OCI-LY7 (cell line): ENCODE results near the gene ZNF221. TPM values are rescaled to one million over a fixed set of nuclear protein-coding genes. Genes with fewer than 3 reads are reported as not detected.
A peak's percentile ranks its signal among the peaks of the same experiment; 100 is the strongest.

Experiments used
- BruUV-seq: library from RNA; stranded (reverse); fragments of 400-500 nt; replicated peaks from 2 replicates; lab custom pipeline; 2021; lab: Mats Ljungman, UMichigan
- CTCF ChIA-PET: fragments of 300-600 bp; sonication (Branson Sonifier 250); formaldehyde crosslinking; loops from one replicate; lab custom pipeline; 2022; ENCODE audit warnings: antibody characterized with exemption; ENCODE audit not compliant: unreplicated experiment; lab: Charles Lee
- POLR2A ChIA-PET: fragments of 300-600 bp; sonication (Branson Sonifier 250); formaldehyde crosslinking; loops from one replicate; lab custom pipeline; 2022; ENCODE audit warnings: antibody characterized with exemption; lab: Charles Lee
- DNase-seq: peaks from one replicate; pipeline ENCODE4 v3.0.0-alpha.2; 2015; ENCODE audit warnings: low spot score
- H2AFZ ChIP-seq: fragments of 200-600 bp; sonication (generic), shearing (Covaris generic); 2 replicates; pipeline ENCODE4 v1.6.1; 2014; ENCODE audit warnings: mild to moderate bottlenecking, antibody characterized with exemption, low read length, moderate library complexity
- H3K27ac ChIP-seq: fragments of 200-600 bp; sonication (generic); 2 replicates; pipeline ENCODE4 v1.5.1; 2014; ENCODE audit warnings: mixed run types, low read depth, mild to moderate bottlenecking, moderate library complexity, low read length, inconsistent platforms; ENCODE audit not compliant: poor library complexity, severe bottlenecking
- H3K36me3 ChIP-seq: fragments of 200-600 bp; sonication (generic); 2 replicates; pipeline ENCODE4 v1.6.1; 2014; ENCODE audit warnings: mild to moderate bottlenecking, antibody characterized with exemption, low read length, moderate library complexity, mixed read lengths; ENCODE audit not compliant: insufficient read depth
- H3K4me1 ChIP-seq: fragments of 200-600 bp; sonication (generic); 2 replicates; pipeline ENCODE4 v1.5.1; 2014; ENCODE audit warnings: mild to moderate bottlenecking, low read length; ENCODE audit not compliant: insufficient read depth, poor library complexity, severe bottlenecking
- H3K4me2 ChIP-seq: fragments of 200-600 bp; sonication (generic); 2 replicates; pipeline ENCODE4 v1.6.1; 2014; ENCODE audit warnings: mild to moderate bottlenecking, low read length
- H3K4me3 ChIP-seq: fragments of 200-600 bp; sonication (generic); 2 replicates; pipeline ENCODE4 v1.5.1; 2014; ENCODE audit warnings: mild to moderate bottlenecking, low read depth, low read length; ENCODE audit not compliant: poor library complexity, severe bottlenecking
- H3K79me2 ChIP-seq: fragments of 200-600 bp; sonication (generic); 2 replicates; pipeline ENCODE4 v1.6.1; 2016; ENCODE audit warnings: low read depth, mild to moderate bottlenecking, low read length, moderate library complexity, mixed read lengths; ENCODE audit not compliant: insufficient read depth
- H3K9me2 ChIP-seq: fragments of 200-600 bp; sonication (generic); 2 replicates; pipeline ENCODE4 v1.6.1; 2016; ENCODE audit warnings: mild to moderate bottlenecking, low read length, mixed read lengths; ENCODE audit not compliant: insufficient read depth
- H3K9me3 ChIP-seq: fragments of 200-600 bp; sonication (generic); 2 replicates; pipeline ENCODE4 v1.6.1; 2014; ENCODE audit warnings: mild to moderate bottlenecking, mixed run types, low read length, mixed read lengths
- H4K20me1 ChIP-seq: fragments of 200-600 bp; sonication (generic); 2 replicates; pipeline ENCODE4 v1.6.1; 2014; ENCODE audit warnings: mild to moderate bottlenecking, antibody characterized with exemption, low read length, moderate library complexity, mixed read lengths; ENCODE audit not compliant: insufficient read depth
- EZH2phosphoT487 ChIP-seq: fragments of 200-600 bp; sonication (generic); IDR thresholded peaks from 2 replicates; pipeline ENCODE4 v1.6.1; 2018; ENCODE audit warnings: low read depth, borderline replicate concordance, mild to moderate bottlenecking, mixed run types, antibody characterized with exemption, low read length, moderate library complexity, mixed read lengths
- intact Hi-C: fragments of 100-400 bp; cut with micrococcal nuclease; formaldehyde crosslinking; loops from one replicate; pipeline ENCODE4 v1.10.0; 2022; ENCODE audit not compliant: unreplicated experiment
- total RNA-seq, 2 experiments: library from RNA; depleted of rRNA in 1 of 2; stranded (reverse); fragments of >200 nt in 1 of 2; shearing (Covaris generic) in 1 of 2; gene quantifications; 2 replicates each; pipeline ENCODE4 v1.2.3, GENCODE V29; 2014 to 2022
- TF ChIP-seq, protein P1 (sequence below): fragments of 200-600 bp; sonication (generic); conservative IDR thresholded peaks from 2 replicates; pipeline ENCODE4 v1.5.1; 2014; ENCODE audit warnings: mild to moderate bottlenecking, antibody characterized with exemption, low read length, moderate library complexity, mixed read lengths

The ZNF221 gene
- total RNA-seq, 2 experiments from 2014 or later, result 0.28 TPM; not detected in 1

DNA sequence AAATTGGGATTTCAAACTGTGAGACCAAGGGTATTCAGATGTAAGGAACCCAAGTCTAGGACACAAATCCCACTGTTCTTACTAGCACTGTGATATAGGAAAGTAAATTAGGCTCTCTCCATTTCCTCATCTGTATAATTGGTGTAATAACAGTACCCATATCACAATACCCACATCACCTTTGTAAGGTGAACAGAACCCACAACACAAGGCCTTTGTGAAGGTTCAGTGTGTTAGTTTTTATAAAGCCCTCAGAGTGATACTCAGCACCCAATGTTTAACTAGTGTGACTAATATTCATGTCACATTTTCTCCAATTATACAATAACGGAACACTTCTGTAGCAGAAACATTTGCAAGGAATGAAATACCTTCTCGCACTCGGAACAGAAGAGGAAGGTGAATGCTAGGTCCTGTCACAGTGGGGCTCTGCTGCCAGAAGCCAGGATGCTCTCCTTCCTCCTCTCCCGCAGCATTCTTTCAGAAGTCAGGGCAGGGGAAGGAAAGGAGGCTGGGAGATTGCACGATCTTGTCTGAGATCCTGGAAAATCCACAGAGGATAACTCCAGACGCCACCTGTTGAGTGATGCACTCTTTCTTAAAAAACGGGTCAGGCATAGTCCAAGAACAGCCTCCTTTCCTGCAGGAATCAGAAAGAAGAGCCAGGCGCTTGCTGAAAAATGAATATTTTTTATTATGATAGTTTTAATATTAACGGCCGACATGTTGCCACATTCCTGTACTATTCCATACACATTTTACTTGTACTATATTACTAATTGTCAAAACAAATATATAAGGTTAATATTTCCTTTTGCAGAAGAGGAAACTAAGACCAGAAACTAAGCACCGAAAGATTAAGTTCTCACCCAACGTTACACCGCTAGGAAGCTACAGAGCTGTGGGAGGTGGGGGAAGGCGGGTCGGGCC lies 16.7 kb upstream of the ZNF221 start:
- no peak for DNase-seq
- Histone ChIP-seq H3K27ac (no peak overlapping the region), H3K9me3 (peaks cover 13% of the 10 kb centered on the region; the same call in 1 of the 2 replicates), H3K9me2 (no peaks in the 10 kb centered on the region), H2AFZ (peak overlapping the region; percentile 93), H3K79me2 (peaks cover 7% of the 10 kb centered on the region; the same call in 1 of the 2 replicates), H3K4me2 (peak overlapping the region; percentile 86), H3K4me3 (peak overlapping the region; percentile 90), H4K20me1 (no peaks in the 10 kb centered on the region), H3K36me3 (peaks cover 40% of the 10 kb centered on the region), H3K4me1 (peaks cover 15% of the 10 kb centered on the region)
- BruUV-seq, result TSS peak; percentile 73
- CTCF ChIA-PET, result no interaction called here
- POLR2A ChIA-PET, result interaction anchor here (1.3 kb wide), 2 partner anchors 17 to 24 kb away, joined by 3 to 4 read pairs; partner anchors contain the start of gene ZNF221
- TF ChIP-seq, protein P1, sequence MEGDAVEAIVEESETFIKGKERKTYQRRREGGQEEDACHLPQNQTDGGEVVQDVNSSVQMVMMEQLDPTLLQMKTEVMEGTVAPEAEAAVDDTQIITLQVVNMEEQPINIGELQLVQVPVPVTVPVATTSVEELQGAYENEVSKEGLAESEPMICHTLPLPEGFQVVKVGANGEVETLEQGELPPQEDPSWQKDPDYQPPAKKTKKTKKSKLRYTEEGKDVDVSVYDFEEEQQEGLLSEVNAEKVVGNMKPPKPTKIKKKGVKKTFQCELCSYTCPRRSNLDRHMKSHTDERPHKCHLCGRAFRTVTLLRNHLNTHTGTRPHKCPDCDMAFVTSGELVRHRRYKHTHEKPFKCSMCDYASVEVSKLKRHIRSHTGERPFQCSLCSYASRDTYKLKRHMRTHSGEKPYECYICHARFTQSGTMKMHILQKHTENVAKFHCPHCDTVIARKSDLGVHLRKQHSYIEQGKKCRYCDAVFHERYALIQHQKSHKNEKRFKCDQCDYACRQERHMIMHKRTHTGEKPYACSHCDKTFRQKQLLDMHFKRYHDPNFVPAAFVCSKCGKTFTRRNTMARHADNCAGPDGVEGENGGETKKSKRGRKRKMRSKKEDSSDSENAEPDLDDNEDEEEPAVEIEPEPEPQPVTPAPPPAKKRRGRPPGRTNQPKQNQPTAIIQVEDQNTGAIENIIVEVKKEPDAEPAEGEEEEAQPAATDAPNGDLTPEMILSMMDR, result peak; percentile 17; the same call in 1 of the 2 replicates
- TF ChIP-seq EZH2phosphoT487, result no peak
- intact Hi-C loops, result no loop called here

DNA sequence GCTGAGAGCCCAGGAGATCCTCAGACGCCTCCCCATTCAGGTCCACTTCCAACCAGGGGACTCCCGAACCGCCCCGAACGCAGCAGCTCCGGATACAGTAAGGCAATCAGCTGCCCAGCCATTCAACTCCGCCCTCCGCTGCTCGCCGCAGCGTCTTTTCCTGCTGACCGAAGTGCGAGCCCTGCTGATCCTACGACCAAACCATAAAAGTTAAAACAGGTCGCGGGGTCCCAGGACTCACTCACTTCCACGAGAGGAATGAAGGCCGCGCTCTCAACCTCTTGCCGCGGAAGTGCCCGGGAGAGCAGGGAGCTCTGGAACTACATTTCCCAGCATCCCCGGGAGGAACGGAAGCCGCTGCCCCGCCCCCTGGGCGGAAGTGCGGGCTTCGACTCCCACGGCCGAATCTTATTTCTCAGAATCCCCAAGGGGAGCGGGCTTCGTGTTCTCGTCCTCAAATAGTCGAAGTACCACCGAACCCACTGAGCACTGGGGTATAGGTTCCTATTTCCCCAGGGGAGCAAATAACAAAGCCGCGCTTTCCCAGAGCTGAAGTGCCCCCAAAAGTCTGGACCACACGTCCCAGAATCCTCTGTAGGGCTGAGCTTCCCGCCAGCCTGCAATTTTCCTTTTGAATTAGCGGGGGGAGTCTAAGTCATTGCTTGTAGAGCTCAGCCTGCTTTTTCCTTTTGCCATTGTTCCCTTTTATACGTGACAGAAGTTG lies 15.9 kb upstream of the ZNF221 start, which contains the start of gene ZNF45:
TSS of gene ZNF45 (minus strand) at position 298 of the 724 bp plus-strand sequence. CDS start 13,097 bp downstream, outside the sequence.
- Histone ChIP-seq H4K20me1 (no peaks in the 10 kb centered on the region), H3K27ac (no peak within 1 kb of the TSS), H3K4me1 (peaks cover 15% of the 10 kb centered on the region), H3K4me2 (peak within 1 kb of the TSS; percentile 86), H2AFZ (peak within 1 kb of the TSS; percentile 93), H3K9me3 (peaks cover 17% of the 10 kb centered on the region; the same call in 1 of the 2 replicates), H3K79me2 (peaks cover 7% of the 10 kb centered on the region; the same call in 1 of the 2 replicates), H3K4me3 (peak within 1 kb of the TSS; percentile 90), H3K36me3 (peaks cover 32% of the 10 kb centered on the region), H3K9me2 (no peaks in the 10 kb centered on the region)
- ChIA-PET POLR2A (interaction anchor here (0.6 to 1.3 kb wide), 7 partner anchors 16 to 1420 kb away, joined by 3 to 5 read pairs (median 3); partner anchors contain the start of gene ZNF221), CTCF (no interaction called here)
- intact Hi-C loops, result no loop called here
- BruUV-seq, result no TSS peak
- DNase-seq, result peak; percentile 92
- TF ChIP-seq EZH2phosphoT487, result no peak
- TF ChIP-seq, protein P1, result no peak
